ENCODE results near the gene RGS7.
"Not testable (repeated sequence)": the region's sequence is repeated elsewhere in the genome, so short reads cannot be mapped to it uniquely, and the experiment has no call there.

The RGS7 gene

GRCh38 chr1:241228339-241228738, 128.7 kb downstream of the RGS7 start:
- no peaks in the 10 kb centered on the region for H3K9me3 ChIP-seq (ENCODE audit: insufficient read depth, low read depth, low read length)
- peaks cover 11% of the 10 kb centered on the region; the same call in 1 of the 2 replicates for H3K4me1 ChIP-seq (ENCODE audit: insufficient read depth, low read length)
- WGBS, result 100% methylated on average over 1 of the region's 4 CpGs
- H3K4me3 ChIP-seq (ENCODE audit: low read length), result no peak overlapping the region
- H3K36me3 ChIP-seq (ENCODE audit: insufficient read depth, low read length), result no peaks in the 10 kb centered on the region
- H3K27ac ChIP-seq (ENCODE audit: low read depth, low read length), result no peak overlapping the region
- no peaks in the 10 kb centered on the region for H3K27me3 ChIP-seq (ENCODE audit: insufficient read depth, low read length)
- no peak overlapping the region for H3K9ac ChIP-seq (ENCODE audit: low read depth, low read length)

GRCh38 chr1:241225741-241226140, 131.3 kb downstream of the RGS7 start:
- Histone ChIP-seq H3K27me3 (ENCODE audit: insufficient read depth, low read length) (no peaks in the 10 kb centered on the region), H3K27ac (ENCODE audit: low read depth, low read length) (no peak overlapping the region), H3K4me3 (ENCODE audit: low read length) (no peak overlapping the region), H3K36me3 (ENCODE audit: insufficient read depth, low read length) (no peaks in the 10 kb centered on the region), H3K9me3 (ENCODE audit: insufficient read depth, low read depth, low read length) (no peaks in the 10 kb centered on the region), H3K4me1 (ENCODE audit: insufficient read depth, low read length) (peaks cover 11% of the 10 kb centered on the region; the same call in 1 of the 2 replicates), H3K9ac (ENCODE audit: low read depth, low read length) (no peak overlapping the region)
- WGBS, result 27% methylated on average over 1 of the region's 1 CpG

- not testable (repeated sequence) for H3K9me3 ChIP-seq (ENCODE audit: insufficient read depth, low read depth, low read length); H3K4me3 ChIP-seq (ENCODE audit: low read length); H3K36me3 ChIP-seq (ENCODE audit: insufficient read depth, low read length); H3K9ac ChIP-seq (ENCODE audit: low read depth, low read length); H3K27me3 ChIP-seq (ENCODE audit: insufficient read depth, low read length); H3K27ac ChIP-seq (ENCODE audit: low read depth, low read length)
- peaks cover 23% of the 10 kb centered on the region for H3K4me1 ChIP-seq (ENCODE audit: insufficient read depth, low read length)
- 100% methylated on average over 1 of the region's 3 CpGs for WGBS
These were observed 132.8 kb downstream of the RGS7 start for GRCh38 chr1:241224189-241224588.

DNA sequence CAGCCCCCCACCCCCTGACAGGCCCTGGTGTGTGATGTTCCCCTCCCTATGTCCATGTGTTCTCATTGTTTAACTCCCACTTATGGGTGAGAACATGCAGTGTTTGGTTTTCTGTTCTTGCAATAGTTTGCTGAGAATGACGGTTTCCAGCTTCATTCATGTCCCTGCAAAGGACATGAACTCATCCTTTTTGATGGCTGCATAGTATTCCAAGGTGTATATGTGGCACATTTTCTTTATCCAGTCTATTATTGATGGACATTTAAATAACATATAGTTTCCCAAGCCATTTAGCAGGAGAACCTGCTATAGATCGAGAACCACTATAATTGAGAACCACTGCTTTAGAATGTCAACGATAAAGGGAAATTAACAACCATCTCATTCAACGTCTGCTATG, 134.2 kb downstream of the RGS7 start:
- H3K4me1 ChIP-seq (ENCODE audit: insufficient read depth, low read length), result peaks cover 23% of the 10 kb centered on the region
- not testable (repeated sequence) for H3K27ac ChIP-seq (ENCODE audit: low read depth, low read length); H3K4me3 ChIP-seq (ENCODE audit: low read length); H3K9ac ChIP-seq (ENCODE audit: low read depth, low read length); H3K9me3 ChIP-seq (ENCODE audit: insufficient read depth, low read depth, low read length); H3K27me3 ChIP-seq (ENCODE audit: insufficient read depth, low read length); H3K36me3 ChIP-seq (ENCODE audit: insufficient read depth, low read length)
- 95% methylated on average over 4 of the region's 4 CpGs for WGBS

GRCh38 chr1:241221319-241221718, 135.7 kb downstream of the RGS7 start:
- no peaks in the 10 kb centered on the region for H3K27me3 ChIP-seq (ENCODE audit: insufficient read depth, low read length)
- H3K27ac ChIP-seq (ENCODE audit: low read depth, low read length), result no peak overlapping the region
- no peaks in the 10 kb centered on the region for H3K9me3 ChIP-seq (ENCODE audit: insufficient read depth, low read depth, low read length)
- H3K9ac ChIP-seq (ENCODE audit: low read depth, low read length), result no peak overlapping the region
- 85% methylated on average over 6 of the region's 6 CpGs for WGBS
- peaks cover 17% of the 10 kb centered on the region for H3K4me1 ChIP-seq (ENCODE audit: insufficient read depth, low read length)
- H3K4me3 ChIP-seq (ENCODE audit: low read length), result no peak overlapping the region
- H3K36me3 ChIP-seq (ENCODE audit: insufficient read depth, low read length), result no peaks in the 10 kb centered on the region

GRCh38 chr1:241220913-241221312, 136.1 kb downstream of the RGS7 start:
- WGBS, result 100% methylated on average over 1 of the region's 1 CpG
- H3K36me3 ChIP-seq (ENCODE audit: insufficient read depth, low read length); H3K9ac ChIP-seq (ENCODE audit: low read depth, low read length); H3K4me3 ChIP-seq (ENCODE audit: low read length); H3K27me3 ChIP-seq (ENCODE audit: insufficient read depth, low read length); H3K27ac ChIP-seq (ENCODE audit: low read depth, low read length); H3K9me3 ChIP-seq (ENCODE audit: insufficient read depth, low read depth, low read length): not testable (repeated sequence)
- H3K4me1 ChIP-seq (ENCODE audit: insufficient read depth, low read length), result peaks cover 13% of the 10 kb centered on the region

DNA sequence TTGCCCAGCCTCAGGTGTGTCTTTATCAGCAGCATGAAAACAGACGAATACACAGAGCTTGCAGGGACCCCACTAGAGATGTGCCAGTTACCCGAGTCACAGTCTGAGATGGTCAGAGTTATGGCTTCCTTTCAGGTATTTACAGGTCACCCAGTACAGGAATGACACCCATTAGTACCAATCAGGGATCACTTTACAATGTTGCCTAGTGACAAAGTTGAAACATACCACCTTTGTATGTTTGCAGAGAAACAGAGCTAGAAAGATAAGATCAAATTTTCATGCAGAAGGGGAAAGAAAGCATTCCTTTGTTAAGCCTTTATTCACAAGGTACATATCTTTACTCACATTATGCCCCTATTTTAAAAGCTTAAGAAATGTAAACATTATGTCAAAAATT, 137.6 kb downstream of the RGS7 start:
- Histone ChIP-seq H3K4me3 (ENCODE audit: low read length) (no peak overlapping the region), H3K4me1 (ENCODE audit: insufficient read depth, low read length) (peaks cover 12% of the 10 kb centered on the region), H3K36me3 (ENCODE audit: insufficient read depth, low read length) (no peaks in the 10 kb centered on the region), H3K9ac (ENCODE audit: low read depth, low read length) (no peak overlapping the region), H3K9me3 (ENCODE audit: insufficient read depth, low read depth, low read length) (no peaks in the 10 kb centered on the region), H3K27me3 (ENCODE audit: insufficient read depth, low read length) (no peaks in the 10 kb centered on the region), H3K27ac (ENCODE audit: low read depth, low read length) (no peak overlapping the region)
- 92% methylated on average over 2 of the region's 2 CpGs for WGBS

DNA sequence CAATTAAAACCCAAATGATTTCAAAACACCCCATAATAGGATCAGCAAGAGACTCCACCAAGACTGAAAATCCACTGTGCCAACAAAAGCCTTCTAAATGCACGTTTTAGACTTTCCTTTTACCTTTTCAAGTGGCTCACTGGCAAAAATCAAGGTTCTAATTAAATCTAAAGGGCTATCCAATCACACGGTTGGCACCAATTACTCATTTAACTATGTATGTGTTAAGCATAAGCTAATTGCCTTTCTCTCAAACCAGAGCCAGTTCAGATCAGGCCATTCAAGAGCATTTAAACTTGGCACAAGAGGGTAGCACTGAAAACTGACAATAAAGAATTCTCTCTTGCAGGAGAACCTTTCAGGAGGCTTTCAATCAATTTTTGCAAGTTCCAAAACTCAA, 139.5 kb downstream of the RGS7 start:
- H3K27me3 ChIP-seq (ENCODE audit: insufficient read depth, low read length), result no peaks in the 10 kb centered on the region
- H3K27ac ChIP-seq (ENCODE audit: low read depth, low read length), result no peak overlapping the region
- no peaks in the 10 kb centered on the region for H3K36me3 ChIP-seq (ENCODE audit: insufficient read depth, low read length)
- no peak overlapping the region for H3K4me3 ChIP-seq (ENCODE audit: low read length)
- WGBS, result 92% methylated on average over 1 of the region's 2 CpGs
- no peak overlapping the region for H3K9ac ChIP-seq (ENCODE audit: low read depth, low read length)
- H3K4me1 ChIP-seq (ENCODE audit: insufficient read depth, low read length), result peaks cover 12% of the 10 kb centered on the region
- no peaks in the 10 kb centered on the region for H3K9me3 ChIP-seq (ENCODE audit: insufficient read depth, low read depth, low read length)

GRCh38 chr1:241215683-241216082, 141.3 kb downstream of the RGS7 start:
- H3K4me3 ChIP-seq (ENCODE audit: low read length), result no peak overlapping the region
- 98% methylated on average over 9 of the region's 9 CpGs for whole genome bisulfite sequencing
- no peak overlapping the region for H3K27ac ChIP-seq (ENCODE audit: low read depth, low read length)
- no peak overlapping the region for H3K9ac ChIP-seq (ENCODE audit: low read depth, low read length)
- no peaks in the 10 kb centered on the region for H3K27me3 ChIP-seq (ENCODE audit: insufficient read depth, low read length)
- H3K9me3 ChIP-seq (ENCODE audit: insufficient read depth, low read depth, low read length), result no peaks in the 10 kb centered on the region
- peaks cover 12% of the 10 kb centered on the region for H3K4me1 ChIP-seq (ENCODE audit: insufficient read depth, low read length)
- no peaks in the 10 kb centered on the region for H3K36me3 ChIP-seq (ENCODE audit: insufficient read depth, low read length)

DNA sequence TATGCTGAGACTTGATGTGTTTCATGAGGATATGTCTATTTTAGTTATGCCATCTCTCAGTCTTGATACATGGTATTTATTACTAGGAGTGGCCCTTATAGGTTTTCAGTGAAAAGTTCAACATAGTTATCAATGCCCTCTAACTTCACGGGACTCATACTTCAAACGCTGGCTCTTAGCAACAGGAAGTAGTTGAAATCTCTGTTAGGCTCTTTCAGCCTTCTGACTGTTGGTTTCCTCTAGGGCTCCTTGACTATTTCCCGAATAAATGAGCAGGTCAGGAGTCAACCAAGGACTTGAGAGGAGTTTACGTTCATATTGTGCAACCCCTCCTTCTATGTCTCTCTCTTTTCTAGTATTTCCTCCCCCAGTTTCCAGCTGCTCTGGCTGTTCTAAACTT, 141.8 kb downstream of the RGS7 start:
- H3K4me3 ChIP-seq (ENCODE audit: low read length), result no peak overlapping the region
- H3K36me3 ChIP-seq (ENCODE audit: insufficient read depth, low read length), result no peaks in the 10 kb centered on the region
- no peak overlapping the region for H3K27ac ChIP-seq (ENCODE audit: low read depth, low read length)
- H3K9me3 ChIP-seq (ENCODE audit: insufficient read depth, low read depth, low read length), result no peaks in the 10 kb centered on the region
- no peak overlapping the region for H3K9ac ChIP-seq (ENCODE audit: low read depth, low read length)
- 90% methylated on average over 4 of the region's 4 CpGs for WGBS
- no peaks in the 10 kb centered on the region for H3K27me3 ChIP-seq (ENCODE audit: insufficient read depth, low read length)
- peaks cover 10% of the 10 kb centered on the region for H3K4me1 ChIP-seq (ENCODE audit: insufficient read depth, low read length)

DNA sequence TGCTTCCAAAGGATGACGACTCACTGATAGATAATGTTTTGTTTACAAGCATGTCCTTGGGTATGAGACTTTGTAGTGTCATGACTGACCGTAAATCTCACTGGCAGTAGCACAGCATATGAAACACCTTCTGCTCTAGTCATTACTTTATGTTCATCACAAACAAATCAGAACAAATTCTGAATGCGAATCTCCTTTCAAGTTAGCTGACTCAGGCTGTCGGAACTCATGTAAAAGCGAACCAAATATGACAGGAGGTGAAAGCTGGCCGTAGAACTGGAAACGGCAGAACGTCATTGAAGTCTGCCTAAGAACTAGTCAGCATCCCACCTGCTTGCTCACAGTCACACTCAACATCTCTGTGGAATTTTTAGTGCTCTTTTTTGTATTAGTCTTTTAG, 143.9 kb downstream of the RGS7 start:
- Histone ChIP-seq H3K9me3 (ENCODE audit: insufficient read depth, low read depth, low read length) (no peaks in the 10 kb centered on the region), H3K4me3 (ENCODE audit: low read length) (no peak overlapping the region), H3K9ac (ENCODE audit: low read depth, low read length) (no peak overlapping the region), H3K27me3 (ENCODE audit: insufficient read depth, low read length) (no peaks in the 10 kb centered on the region), H3K27ac (ENCODE audit: low read depth, low read length) (no peak overlapping the region), H3K36me3 (ENCODE audit: insufficient read depth, low read length) (no peaks in the 10 kb centered on the region), H3K4me1 (ENCODE audit: insufficient read depth, low read length) (0 out of 2 replicates have a peak, but pooled peaks cover 4% of the 10 kb centered on the region)
- WGBS, result 93% methylated on average over 8 of the region's 8 CpGs

DNA sequence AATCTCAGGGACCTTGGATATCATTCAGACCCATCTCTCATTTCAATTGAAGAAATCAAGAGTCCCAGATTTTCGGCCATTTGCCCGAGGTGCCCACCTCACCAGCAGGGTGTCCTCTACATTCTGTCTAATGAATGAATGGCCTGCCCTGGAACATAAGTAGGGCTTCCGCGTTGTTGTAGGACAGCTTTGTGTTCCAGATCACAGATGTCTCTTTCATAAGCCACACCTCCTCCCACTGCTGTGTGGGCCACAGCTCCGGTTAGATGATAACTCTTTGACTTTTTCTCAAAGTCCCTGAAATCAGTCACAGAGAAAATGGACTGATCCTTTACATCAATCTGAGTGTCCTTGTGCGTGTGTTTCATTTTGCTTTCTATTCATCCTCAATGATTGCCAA, 144.4 kb downstream of the RGS7 start:
- H3K27me3 ChIP-seq (ENCODE audit: insufficient read depth, low read length), result no peaks in the 10 kb centered on the region
- H3K4me1 ChIP-seq (ENCODE audit: insufficient read depth, low read length), result 0 out of 2 replicates have a peak, but pooled peaks cover 4% of the 10 kb centered on the region
- H3K4me3 ChIP-seq (ENCODE audit: low read length), result no peak overlapping the region
- H3K27ac ChIP-seq (ENCODE audit: low read depth, low read length), result no peak overlapping the region
- no peak overlapping the region for H3K9ac ChIP-seq (ENCODE audit: low read depth, low read length)
- no peaks in the 10 kb centered on the region for H3K9me3 ChIP-seq (ENCODE audit: insufficient read depth, low read depth, low read length)
- H3K36me3 ChIP-seq (ENCODE audit: insufficient read depth, low read length), result no peaks in the 10 kb centered on the region
- 95% methylated on average over 6 of the region's 6 CpGs for WGBS
